ENCODE data around the gene ASXL2.
"Not testable (repeated sequence)": the region's sequence is repeated elsewhere in the genome, so short reads cannot be mapped to it uniquely, and the experiment has no call there.

The ASXL2 gene

DNA sequence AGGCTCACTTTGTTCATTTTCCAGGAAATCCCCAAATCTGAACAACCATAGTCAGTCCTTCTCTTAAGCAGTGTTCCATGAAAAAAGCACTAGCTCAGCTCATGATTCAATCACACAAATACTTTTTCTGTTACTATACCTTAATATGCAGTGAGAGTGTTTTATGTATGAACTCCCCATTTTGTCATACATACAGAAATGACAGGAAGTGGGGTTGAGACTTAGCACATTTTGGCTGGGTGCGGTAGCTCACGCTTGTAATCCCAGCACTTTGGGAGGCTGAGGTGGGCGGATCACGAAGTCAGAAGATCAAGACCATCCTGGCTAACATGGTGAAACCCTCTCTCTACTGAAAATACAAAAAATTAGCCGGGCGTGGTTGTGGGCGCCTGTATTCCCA lies 149.7 kb downstream of the ASXL2 start:
- no peak for DNase-seq

GRCh38 chr2:25726522-25726921 lies 151.8 kb downstream of the ASXL2 start:
- no peak for DNase-seq

GRCh38 chr2:25725877-25726276 lies 152.4 kb downstream of the ASXL2 start:
- no peak for DNase-seq

DNA sequence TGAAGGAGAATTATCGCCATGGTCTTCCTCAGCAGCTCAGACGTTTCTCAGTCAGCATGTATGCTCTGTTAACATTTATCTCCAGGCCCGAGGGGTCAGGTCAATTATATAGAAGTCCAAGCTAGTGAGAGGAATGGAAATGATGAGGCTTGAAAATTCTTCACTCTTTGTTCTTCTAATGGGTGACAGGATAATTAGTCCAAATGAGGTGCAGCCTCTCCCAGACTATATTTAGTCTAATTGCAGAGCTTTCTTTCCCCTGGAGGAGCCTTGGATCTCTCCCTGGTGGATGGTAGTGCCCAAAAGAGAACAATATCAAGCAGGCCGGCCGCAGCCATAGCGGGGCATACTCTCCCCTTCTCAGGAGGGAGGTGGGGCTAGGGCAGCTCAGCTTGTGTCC lies 153.5 kb downstream of the ASXL2 start:
- no peak for DNase-seq

- DNase-seq, result no peak
Measured at GRCh38 chr2:25722224-25722623, 156.1 kb downstream of the ASXL2 start.

- DNase-seq, result no peak
Measured at GRCh38 chr2:25720575-25720974, 157.7 kb downstream of the ASXL2 start.

- DNase-seq, result no peak
Measured at GRCh38 chr2:25714740-25715139, 163.5 kb downstream of the ASXL2 start.

- DNase-seq, result no peak
Measured at GRCh38 chr2:25712455-25712854, 165.8 kb downstream of the ASXL2 start.

DNA sequence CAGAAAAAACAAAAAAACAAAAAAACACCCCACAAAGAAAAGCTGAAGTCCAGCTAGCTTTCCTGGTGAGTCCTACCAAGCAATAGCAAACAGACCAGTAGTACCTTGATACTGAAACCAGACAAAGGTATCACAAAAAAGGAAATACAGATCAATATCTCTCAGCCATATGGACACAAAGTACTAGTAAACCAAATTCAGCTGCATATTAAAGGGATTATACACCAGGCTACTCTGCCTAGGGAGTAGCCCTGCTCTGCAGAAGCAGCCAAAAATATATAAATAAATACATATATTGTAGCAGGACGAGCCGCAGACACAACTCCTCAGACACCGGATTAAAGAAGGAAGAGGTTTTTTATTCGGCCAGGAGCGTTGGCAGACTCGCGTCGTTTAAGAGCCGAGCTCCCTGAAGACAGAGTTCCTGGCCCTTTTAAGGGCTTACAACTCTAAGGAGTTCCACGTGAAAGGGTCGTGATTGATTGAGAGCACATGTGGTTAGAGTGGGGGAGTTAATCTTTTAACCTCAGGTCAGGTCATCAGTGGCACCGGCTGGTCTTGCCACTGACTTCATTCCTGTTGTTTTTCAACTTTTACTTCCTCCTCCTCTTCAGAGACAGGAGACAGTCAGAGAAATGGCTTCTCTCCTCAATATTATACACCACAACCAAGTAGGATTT lies 166.5 kb downstream of the ASXL2 start:
- DNase-seq, result no peak

DNA sequence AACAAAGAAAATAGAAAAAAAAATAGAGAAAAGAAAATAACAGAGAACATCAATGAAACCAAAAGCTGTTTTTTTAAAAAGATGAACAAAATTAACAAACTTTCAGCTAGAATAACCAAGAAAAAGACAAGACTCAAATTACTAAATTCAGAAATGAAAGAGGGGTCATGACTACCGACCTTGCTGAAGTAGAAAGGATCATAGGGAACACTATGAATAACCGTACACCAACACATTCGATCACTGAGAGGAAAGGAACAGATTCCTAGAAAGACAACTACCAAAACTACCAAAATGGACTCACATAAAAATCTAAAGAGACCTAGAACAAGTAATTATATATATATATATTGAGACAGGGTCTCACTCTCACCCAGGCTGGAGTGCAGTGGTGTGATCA lies 167.5 kb downstream of the ASXL2 start:
- no peak for DNase-seq

- DNase-seq, result no peak
Measured at GRCh38 chr2:25709349-25709748, 168.9 kb downstream of the ASXL2 start.

- no peak for DNase-seq
Measured at GRCh38 chr2:25707927-25708590, 170.2 kb downstream of the ASXL2 start.

DNA sequence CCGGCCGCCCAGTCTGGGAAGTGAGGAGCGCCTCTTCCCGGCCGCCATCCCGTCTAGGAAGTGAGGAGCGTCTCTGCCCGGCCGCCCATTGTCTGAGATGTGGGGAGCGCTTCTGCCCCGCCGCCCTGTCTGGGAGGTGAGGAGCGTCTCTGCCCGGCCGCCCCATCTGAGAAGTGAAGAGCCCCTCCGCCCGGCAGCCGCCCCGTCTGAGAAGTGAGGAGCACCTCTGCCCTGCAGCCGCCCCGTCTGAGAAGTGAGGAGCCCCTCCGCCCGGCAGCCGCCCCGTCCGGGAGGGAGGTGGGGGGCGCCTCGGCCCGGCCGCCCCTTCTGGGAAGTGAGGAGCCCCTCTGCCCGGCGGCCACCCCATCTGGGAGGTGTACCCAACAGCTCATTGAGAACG lies 172.7 kb downstream of the ASXL2 start:
- not testable (repeated sequence) for DNase-seq

DNA sequence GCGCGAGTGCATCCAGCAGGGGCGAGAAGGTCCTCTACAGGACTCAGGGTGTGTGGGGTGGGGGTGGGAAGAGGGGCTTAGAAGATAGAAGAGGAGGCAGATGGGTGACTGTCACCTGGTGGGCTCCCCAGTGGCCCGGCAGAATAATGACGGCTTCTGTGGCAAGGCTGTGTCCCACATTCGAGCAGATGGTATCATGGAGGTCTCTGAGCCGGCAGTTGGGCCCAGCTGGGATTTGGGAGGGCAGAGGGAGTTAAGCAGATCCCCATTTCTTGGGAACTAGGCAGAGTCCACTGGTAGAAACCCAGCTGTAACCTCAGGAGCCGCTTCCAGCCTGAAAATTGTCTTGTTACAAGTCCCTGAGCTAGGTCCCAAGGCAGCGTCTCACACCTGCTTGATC lies 176.5 kb downstream of the ASXL2 start:
- no peak for DNase-seq

DNA sequence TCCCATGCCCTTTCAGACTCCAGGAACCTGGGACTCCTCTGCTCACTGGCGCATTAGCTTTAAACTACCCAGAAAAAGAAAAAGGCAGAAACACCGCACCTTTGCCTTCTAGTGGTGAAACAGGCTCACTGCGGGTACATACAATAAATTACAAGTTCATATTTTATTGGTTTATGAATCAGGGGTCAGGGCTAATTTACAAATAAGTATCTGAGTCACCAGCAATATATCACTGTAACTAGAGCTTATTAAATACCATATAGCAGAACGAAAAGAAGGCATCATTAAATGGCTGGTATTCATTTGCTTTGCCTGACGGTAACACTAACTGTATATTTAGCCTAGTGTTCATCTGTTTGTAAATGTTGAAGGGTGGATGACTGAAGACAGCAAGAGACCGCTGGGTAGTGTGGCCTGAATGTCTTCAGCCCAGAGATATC lies 178.0 kb downstream of the ASXL2 start:
- DNase-seq, result no peak

DNA sequence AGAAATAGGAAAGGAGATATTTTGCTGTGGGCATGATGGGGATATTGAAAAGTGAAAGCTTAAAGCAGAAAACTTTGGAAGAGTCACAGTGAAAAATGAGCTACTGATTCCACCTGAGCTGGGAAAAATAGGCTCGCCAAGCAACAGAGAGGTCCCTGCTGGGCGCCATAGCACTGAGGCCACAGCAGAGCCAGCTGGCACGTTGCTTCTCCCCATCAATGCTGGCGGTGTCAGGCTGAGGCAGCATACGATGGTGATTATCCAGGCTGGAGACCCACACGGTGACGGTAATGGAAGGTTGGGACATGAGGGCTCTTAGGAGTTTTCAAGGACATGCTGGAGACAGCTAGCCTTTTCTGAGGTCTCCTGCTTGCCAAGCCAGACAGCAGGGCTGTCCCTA lies 179.1 kb downstream of the ASXL2 start:
- DNase-seq, result no peak

DNA sequence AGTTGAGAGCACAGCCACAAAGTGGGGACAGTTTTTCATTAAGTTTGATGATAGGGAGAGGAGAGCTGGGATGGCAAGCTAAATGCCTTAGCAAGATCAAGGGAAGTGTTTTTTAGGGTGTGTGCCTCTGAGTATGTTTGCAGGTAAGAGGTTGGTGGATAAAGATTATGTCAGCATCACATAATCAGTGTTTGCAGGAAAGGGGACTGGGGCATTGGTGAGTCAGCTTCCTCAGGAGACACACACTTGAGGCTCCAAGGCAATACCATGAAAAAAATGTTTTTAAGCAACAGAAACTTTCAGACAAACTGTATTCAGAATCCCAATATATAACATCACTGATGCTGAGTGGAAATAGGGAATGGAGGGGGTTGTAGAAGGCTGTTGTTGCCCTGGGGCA lies 179.5 kb downstream of the ASXL2 start:
- no peak for DNase-seq

DNA sequence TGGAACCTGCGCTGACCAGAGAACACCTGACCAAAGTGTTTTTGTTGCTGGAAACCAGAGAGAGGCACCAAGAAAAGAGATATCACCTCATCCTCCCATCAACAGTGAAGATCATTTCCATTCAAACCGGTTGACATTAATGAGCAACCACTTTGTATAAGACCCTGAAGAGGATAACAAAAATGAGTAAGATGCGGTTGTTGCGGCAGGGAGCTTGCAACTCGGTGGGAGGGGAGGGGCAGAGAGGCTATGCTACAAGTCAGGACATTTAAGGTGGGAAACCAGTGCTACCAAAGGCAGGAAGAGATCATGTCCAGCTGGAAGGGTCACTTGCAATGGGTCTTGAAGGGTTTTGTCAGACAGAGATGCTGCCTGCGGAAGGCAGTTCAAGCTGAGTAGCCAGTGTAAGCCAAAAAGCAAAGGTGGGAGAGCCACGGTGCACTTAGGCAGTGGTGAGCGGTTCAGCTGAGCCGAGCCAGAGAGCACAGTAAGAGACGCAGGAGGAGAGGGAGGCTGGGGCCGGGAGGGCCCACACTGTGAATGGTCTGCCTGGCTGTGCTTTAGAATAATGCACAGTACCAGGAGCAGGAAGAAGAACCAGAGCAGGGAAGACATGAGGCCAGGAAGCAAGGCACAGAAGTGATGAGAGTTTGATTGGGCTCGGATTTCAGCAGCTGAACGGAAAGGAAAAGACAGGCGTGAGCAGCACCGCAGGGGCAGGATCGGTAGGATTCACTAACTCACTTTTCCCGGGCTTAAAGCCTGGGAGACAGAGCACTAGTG lies 180.5 kb downstream of the ASXL2 start:
- no peak for DNase-seq

GRCh38 chr2:25692737-25693445 lies 185.4 kb downstream of the ASXL2 start:
- DNase-seq, result no peak

DNA sequence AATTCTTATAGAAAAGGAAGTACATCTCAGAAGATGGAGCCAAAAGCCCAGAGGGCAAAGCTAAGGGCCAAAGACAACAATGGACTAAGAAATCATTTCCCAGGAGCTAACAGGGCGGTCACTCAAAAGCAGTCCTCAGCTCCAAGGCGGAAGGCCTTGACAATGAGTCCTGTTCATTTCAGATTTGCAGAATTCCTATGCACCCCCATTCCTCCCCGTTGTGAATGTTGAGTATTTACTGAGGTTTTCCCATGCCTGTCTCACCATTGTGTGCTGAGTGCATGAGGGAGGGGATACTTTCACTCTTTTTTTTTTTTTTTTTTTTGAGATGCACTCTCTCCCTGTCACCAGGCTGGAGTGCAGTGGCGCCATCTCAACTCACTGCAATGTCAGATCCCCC lies 186.1 kb downstream of the ASXL2 start:
- DNase-seq, result no peak

GRCh38 chr2:25690058-25690457 lies 188.2 kb downstream of the ASXL2 start:
- no peak for DNase-seq

DNA sequence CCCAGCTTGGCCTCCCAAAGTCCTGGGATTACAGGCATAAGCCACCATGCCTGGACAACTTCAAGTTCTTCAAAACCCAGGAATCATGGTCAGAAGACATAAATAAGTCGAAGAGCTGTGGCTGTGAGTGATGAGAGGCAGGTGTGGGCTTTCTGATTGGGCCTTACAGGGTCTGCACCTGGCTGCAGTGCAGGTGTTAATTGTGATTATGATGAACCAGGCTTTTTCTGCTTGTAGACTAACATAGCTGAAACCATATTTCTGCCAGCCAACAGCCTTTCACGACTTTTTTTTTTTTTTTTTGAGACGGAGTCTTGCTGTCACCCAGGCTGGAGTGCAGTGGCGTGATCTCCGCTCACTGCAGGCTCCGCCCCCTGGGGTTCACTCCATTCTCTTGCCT lies 190.1 kb downstream of the ASXL2 start:
- no peak for DNase-seq

DNA sequence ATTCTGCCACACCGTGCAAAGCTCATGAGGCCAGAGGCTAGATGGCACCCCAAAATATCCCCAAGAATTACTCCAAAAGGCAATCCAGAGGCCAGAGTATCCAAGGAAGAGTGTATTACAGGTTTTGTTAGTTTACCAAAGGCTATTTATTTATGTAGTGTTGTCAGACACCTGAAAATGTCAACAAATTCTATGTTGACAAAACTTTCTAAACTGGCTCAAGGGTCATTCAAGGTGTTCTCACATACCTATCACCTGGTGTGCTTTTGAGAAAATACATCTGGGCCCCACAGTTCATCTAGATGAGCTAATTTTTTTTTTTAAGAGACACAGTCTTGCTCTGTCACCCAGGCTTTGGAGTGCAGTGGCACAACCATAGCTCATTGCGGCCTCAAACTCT lies 192.5 kb downstream of the ASXL2 start:
- no peak for DNase-seq
